HG03442 (cell line): ENCODE measurements around the gene MEIS1.
"Not testable (repeated sequence)": the region's sequence is repeated elsewhere in the genome, so short reads cannot be mapped to it uniquely, and the experiment has no call there.

Experiments
- ATAC-seq: cut with Tn5 transposase; IDR thresholded peaks from one replicate; pipeline ENCODE4 v1.9.1; 2021; ENCODE audit warnings: mild to moderate bottlenecking, moderate library complexity; ENCODE audit not compliant: unreplicated experiment

MEIS1 gene

DNA sequence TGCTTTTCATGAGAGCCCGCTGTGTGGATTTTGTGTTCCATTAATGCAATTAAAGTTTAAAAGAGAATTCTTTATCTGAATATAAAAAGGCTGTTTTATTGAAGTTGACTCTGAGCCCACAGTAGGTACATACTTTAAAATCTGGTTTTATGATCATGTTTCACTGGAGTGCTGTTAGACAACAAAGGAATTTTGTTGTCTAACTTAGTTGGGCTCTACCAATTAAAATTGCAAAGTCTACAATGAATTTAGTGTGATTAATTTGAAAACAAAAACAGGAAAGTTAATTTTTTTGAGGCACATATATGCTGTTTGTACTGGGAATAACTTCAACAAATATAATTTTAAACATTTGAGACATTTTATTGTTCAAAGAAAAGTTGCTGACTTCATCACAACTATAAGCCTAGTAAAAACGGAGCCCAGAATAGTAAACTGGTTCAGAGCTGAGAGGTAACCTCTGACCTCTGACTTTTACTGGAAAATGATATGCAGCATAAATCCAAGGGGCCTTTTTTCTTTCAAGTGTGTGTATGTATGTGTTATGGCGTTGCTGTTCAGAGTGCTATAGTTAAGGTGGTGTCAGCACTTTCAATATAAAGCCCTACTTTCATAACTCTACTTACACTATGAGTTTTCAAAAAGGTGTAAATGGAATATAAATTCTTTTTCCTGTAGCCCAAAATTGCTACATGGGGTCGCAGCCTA, 30.2 kb downstream of the MEIS1 start:
- ATAC-seq: no peak

DNA sequence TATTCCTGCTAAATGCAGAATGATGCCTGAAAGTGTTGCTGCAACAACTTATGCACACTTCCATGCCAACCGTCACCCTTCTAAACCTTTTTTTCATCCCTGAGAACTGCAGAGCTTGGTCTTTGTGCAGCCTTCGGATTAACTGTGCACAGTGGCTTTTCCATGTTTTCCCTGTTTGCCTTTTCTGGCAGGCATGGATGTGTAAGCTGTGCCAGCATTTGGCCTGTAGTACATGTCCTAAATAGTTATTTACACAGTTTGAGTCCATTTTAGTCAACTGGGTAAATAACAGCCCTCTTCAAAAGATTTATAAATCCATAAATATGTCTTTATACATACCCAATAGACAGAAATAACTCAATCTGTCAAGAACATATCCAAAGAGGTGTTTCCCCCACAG, 31.5 kb downstream of the MEIS1 start:
- ATAC-seq: no peak

DNA sequence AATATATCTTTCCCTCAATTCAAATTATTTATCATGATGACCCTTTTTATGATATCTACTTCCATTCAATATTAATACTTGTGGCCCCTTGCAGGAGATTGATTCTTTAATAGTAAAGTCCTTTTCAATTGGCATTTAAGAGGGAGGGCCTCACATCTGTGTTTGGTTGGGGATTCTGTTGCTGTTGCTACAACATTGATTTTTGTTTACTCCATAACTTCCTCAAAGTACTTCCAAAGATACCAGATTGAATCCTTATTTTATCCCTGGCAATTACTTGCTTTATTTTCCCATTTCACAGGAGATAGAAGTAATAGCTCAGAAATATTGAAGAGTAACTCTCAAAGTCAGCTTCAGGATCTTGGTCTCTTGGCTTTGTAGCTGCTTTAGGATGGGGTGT, 32.8 kb downstream of the MEIS1 start:
- ATAC-seq: no peak

DNA sequence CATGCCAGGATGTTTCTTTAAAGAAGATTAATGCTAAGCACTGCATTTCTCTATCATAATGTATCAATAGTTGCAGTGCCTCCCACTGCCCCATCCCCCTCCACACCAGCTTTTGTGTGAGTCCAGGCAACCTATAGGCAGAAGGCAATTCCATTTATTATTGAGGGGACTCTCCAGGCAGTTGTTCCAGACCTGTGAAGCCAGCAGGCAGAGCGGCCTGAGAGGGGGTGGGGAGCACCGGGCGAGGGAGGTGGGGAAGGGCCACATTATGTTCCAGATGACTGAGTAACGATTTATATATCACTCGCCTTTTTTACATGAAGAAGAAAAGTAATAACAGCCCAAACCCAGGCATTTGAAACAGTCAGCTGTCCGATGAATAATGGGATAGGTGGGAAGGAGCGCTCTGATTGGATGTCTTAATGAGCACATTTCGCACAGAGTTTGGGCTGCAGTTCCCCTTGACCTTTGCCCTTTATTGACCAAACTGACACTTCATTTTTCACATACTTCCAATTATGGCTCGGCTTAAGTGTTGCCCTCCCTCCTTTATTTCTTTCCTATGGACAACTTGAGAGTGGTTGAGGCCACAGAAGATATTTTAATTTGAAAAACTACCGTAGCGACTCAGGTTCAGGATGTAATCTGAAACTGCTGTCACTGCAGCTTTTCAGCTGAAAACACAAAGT, 34.4 kb downstream of the MEIS1 start:
- ATAC-seq: no peak

DNA sequence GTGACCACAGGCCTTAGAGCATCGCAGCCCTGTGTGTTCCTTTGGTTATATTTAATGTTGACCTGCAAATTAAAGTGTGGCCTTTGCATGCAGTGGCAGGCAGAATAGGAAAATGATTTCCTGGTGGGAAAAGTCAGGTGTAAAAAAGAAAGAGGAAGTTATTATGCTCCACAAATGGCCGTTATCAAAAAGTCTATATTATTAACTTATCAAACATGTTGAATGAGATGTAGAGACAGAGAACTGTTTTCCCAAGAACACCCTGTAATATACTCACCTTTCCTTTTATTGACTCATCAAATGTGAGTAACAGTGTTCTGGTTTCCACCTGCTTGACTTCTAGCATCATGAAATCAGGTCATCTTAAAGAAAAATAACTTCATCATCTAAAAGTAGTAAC, 35.3 kb downstream of the MEIS1 start:
- ATAC-seq: no peak

DNA sequence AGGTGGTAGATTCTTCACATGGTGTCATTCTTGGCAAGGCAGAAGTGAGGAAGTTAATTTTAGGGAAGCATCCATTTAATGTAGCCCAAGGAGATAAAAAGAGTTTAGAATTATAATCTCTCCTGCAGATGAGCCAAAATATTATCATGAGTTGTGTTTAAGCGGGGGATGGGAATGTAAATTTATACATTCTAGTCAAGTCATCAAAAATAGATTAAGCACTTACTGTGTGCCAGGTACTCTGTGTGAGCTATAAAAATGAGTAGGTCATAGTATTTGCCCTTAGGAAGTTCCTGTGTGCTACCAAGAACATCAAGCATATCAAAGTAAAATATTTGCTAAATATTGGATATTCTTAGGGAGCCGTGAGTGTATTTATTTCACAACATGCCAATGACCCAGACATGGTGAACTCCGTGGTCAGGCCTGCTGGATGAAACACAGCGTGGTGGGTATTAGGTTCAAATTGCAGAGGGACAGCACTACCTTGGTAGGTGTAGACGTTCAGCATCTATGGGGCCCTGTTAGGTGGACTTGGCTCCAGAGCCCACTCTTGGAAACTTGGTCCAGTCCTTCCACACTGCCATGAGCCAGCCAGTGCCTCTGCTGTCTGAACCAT, 37.4 kb downstream of the MEIS1 start:
- ATAC-seq: no peak

DNA sequence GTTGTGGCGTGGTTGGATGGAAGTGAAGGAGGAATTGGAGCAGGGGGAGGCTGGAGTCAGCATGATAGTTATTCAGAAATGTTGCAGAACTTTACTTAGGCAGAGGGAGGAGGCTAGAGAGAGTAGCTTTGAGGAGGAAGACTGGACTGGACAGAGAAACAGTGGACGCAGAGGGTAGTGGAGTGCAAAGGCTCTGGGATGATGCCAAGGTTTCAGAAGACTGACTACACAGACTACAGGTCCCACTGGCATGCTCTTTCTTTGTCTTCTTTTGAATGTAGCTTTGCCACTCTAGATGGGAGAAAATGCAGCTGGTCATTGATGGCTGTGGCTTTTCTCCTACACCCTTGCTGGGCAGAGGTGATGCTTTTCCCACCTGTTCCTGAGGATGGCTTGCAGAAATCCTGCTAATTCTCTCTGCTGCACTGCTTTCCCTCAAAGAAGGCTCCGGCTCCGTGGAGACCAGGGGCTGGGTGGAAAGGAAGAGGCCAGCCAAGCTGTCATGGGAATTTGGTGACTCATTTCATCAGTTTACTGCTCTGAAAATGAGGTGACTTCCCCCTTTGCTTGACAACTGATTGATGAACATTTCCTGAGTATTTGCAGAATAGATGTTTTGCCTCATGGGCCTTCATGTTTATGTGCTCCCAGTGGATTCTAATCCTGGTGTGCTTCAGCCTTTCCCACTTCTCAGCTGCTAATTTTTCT, 42.4 kb downstream of the MEIS1 start:
- no peak for ATAC-seq

DNA sequence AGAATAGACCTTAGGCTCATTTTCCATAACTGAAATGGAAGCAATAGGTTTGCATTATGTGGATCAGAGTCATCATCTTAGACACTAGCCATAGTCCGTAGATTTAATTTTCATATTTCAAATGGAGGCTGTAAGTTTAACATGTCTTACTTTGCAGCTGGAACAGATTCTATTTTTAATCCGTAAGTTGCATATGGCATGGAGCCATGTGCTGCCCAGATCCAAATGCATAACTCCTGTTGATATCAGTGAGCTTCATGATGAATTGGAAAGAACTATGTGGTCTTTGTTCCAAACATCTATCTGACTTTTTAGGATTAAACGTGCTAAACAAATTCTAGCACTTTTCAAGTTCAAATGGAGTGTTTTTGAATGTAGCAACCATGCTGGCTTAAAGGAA, 43.4 kb downstream of the MEIS1 start:
- no peak for ATAC-seq

DNA sequence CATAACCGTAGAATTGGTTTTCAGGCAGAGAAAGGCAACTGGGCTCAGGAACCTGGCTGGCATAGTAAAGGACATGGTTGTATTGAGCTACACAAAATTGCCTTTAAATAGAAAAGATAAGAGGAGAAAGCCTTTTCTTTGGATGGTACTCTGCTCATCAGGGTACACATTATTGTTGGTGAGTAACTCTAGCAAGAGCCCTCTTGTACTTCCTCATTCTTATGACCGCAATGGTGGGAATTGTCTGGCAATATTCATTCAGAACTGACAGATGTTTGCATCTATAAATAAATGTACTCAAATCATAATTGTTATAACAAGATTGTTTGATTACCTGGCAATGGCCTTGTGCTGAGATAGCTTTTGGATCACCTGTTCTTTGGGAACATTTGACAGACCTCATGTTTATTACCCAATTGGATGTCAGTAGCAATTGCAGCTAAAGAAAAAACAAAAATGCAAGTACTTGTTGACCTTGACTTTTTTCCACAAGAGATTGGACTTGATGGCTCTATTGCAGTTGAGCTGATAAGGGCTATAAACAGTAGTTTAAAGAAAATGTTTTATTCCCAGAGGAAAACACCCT, 43.9 kb downstream of the MEIS1 start:
- ATAC-seq: no peak

DNA sequence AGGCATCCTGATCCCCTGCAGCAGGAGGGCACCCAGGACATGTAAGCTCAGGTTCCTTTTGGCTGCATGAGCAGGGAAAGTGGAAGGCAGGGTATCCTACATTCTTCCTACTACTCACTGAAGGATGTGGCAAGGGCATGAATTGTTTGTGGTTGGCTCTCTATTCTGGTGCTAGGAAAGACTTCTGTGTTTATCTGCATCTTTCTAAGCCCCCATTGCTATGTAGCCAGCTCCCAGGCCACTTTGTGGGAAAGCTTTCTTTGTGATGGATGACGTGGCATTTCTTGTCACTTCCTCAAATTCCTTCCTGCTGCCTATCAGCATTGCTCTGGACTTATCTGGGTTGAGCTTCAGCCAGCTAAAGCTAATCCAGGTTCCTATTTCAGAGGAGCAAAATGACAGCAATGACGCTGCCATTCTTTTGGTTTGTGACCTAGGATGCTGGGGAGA, 46.2 kb downstream of the MEIS1 start:
- no peak for ATAC-seq

DNA sequence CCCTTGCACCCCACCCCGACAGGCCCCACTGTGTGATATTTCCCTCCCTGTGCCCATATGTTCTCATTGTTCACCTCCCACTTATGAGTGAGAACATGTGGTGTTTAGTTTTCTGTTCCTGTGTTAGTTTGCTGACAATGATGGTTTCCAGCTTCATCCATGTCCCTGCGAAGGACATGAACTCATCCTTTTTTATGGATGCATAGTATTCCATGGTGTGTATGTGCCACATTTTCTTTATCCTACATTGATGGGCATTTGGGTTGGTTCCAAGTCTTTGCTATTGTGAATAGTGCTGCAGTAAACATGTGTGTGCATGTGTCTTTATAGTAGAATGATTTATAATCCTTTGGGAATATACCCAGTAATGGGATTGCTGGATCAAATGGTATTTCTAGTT, 50.3 kb downstream of the MEIS1 start:
- ATAC-seq: not testable (repeated sequence)

DNA sequence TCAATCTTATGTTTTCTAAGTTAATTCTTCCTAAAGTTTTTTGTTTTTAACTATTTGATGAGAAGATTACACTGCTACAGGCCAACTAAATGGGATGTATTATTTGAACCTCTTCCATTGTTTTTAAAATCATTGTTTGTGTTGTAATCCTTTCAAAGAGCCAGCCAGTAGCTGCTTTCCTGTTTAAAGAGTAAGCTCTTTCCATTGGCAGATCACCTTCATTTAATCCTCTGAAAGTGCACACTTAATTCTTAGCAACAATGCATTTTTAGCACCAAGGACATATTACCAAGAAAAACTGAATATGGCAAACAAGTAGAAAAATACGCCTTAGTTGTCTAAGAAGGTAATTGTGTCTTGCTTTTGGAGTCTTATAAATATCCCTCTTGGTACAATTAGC, 54.0 kb downstream of the MEIS1 start:
- ATAC-seq: no peak

DNA sequence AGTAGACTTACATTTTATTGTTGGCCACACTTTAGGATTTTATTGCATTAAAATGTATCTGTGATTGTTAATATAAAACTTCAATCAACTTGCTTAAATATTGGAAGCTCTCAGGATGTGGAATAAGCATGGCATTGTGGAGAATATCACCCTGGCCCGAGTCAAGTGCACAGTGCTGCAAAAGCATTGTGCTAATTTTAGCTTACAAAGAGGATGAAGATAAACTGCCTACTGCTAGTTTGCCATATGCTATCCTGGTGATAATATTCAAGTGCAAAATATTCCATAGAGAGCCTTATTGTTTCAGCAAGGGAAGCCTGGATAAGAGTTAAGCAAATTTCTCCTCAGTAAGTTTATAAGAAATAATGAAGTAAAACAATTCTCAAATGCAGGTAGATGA, 54.5 kb downstream of the MEIS1 start:
- no peak for ATAC-seq

DNA sequence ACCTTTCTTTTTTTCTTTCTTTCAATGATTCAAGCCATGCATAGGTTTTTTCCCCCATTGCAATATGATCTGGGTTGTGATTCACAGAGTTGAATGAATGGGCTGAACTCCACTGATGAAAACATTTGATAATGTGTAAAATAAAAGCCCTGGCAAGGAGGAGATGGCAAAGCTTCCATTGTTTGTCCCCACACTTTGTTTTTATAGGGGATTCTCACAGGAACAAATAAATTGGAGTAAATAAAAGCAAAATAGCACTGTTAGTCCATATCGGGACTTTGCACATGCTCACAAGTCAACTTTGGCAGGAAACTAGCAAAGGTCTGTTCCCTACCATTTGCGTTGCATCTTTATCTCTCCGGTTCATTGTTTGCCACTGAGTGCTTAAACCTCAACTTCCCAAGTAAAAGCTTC, 55.7 kb downstream of the MEIS1 start:
- ATAC-seq: no peak

DNA sequence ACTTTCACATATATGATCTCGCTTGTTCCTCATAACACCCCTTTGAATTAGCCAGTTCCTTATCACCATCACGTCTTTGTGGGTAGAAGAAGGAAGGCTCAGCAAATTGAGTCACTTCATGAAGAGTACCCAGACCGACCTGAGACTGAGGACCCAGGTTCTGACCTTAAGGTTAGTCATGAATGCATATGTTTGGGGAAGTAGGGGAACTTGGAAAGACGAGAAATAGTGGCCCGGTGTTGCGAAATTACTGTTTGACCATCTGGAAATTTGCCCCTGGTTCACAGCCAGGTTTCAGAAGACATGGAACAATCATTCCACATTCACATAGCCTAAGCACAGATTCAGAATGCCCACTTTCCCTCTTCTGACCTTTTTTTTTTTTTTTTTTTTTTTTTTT, 59.8 kb downstream of the MEIS1 start:
- ATAC-seq: no peak

DNA sequence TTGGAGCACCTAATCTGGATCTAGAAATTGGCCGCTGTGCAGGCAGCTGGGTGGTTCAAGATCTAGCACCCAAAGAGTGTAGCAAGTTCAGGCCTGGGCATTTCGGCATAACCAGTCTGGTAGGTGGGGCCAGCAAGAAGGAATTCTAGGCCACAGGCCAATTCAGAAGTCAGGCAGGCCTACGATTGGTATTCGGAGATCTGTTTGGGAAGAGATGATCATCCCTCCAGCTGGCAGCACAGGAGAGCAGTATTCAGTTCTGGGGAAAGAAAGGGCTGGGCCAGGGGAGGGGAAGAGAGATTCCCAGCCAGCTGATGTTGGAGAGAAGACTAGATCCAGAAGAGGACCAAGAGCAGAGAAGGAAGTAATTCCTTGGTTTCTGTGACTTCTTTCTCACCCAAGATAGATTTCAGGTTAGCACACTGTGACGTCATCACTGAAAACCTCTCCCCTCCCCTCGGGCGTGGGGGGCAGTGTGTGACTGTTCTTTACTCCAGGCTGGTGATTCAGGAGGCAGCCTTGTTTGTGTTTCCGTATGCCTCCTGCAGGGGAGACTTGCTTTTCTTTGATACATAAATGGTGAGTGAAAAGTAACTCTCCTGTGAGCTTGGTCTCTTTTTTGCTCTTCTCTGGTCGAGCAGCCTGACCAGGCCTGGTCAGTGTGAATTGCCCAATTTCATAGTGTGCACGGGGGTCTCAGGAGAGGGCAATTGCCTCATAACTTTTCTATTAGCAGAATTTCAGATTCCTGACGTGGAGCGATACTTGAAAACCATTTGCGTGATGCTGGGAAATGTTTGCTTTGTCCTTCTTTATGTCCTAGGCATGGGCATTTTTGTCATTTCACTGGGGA, 61.1 kb downstream of the MEIS1 start:
- ATAC-seq: no peak

DNA sequence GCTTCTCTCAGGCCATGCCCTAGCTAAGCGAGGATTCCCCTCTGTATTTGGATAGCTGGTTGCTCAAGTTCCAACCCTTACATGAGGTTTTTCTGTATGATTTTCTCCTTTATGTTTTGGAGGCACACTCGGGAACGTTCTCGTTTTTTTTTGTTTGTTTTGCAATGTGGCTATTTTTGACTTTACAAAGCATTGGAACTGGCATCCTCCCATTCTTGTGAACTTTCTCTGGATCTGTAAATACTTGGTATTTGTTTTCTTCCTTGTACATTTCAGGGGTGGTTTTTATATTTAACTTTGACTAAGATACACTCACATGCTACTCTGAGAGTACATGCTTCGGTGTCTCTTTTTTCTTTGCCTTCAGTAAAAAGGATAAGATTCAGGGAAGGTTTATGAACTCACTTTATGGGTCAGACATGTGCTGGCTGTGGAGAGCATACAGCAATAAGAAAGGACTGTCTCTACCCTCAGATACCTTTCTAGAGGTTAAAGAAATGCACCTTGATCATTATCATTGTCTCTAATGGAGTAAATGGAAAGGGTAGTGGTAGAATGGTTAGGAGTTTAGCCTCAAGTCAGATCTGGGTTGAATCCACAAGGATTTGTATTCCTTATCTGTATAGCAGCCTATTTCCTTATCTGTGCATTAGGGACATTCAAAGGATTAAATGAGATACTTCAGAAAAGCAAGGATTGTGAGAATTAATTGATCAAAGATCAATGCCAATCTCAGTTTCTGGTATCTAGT, 61.9 kb downstream of the MEIS1 start:
- ATAC-seq: no peak

DNA sequence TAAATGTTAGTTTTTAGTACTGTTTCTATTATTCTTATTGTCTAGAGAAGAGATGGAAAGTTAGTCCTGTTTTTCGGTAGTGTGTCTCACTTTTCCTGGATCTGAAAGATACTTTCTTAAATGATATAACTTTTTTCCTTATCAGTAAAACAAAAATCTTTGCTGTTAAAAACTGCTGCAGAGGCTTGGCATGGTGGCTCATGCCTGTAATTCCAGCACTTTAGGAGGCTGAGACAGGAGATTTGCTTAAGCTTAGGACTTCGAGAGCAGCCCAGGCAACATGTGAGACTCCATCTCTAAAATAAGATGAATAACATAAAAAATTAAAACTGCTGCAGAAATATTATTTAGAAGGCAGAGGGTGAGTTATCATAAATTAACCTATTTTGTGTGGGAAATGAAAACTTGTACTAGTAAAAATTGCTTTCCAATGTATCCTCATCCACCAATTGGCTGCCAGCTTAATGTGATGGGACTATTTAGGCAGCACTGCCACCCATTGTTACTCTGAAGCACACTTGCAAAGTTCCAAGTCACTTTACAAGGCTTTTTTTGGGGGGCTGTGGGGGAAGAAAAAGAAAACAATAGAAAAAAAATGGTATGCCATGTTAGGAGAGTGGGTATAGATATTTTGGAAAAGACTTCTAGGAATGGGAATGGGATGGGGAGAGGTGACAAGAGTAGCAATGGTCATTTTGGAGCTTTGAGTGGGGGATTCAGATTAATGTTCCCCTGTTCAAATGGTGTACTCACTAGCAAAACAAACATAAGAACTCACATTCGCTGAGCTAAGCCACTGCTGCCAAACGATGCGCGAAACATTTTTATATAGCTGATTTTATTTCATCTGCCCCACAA, 62.7 kb downstream of the MEIS1 start:
- ATAC-seq: no peak
